ENCODE measurements around the gene USP6NL. TPM values are rescaled to one million over a fixed set of nuclear protein-coding genes. Genes with fewer than 3 reads are reported as not detected.

Gene USP6NL
- total and polyA plus RNA-seq, 2 of the 8 experiments (the other 6 are each of a cell fraction or from before 2014, with no cell fraction given): 10.9 to 28.8 TPM

DNA sequence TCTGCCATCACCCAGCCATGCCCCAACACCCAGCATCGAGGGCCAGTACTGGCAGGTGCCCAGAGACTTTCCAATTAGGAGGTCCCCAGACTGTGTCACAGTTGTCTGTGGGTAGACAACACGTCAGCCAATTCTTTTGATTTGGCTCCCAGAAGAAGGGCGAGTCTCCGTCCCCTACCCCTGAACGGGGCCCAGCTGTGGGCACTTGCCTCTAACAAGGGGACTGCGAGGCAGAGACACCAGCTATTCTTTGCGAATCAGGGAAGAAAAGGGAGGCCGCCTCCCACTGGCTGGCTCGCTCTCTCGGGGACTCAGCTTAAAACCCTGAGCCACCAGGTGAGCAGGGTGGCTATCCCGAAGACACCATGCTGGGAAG lies 167.3 kb downstream of the USP6NL start:
- Histone ChIP-seq H4K91ac (replicated peaks; ENCODE audit: insufficient read length, low read length) (peak overlapping the region; percentile 15), H4K20me1 (replicated peaks in 1 of 2; ENCODE audit: control insufficient read depth in 1 of 2, insufficient read depth in 2 of 2, low read length in 2 of 2) (no peaks in the 10 kb centered on the region), H3K27ac (ENCODE audit: low read depth, low read length) (no peak overlapping the region), H3K4ac (replicated peaks; ENCODE audit: insufficient read length, low read depth, low read length) (peak overlapping the region; percentile 12), H3K9me3 (ENCODE audit: insufficient read depth in 2 of 2, low read depth in 1 of 2, low read length in 1 of 2) (no peaks in the 10 kb centered on the region), H3K14ac (ENCODE audit: insufficient read length) (no peak overlapping the region), H3K4me3 (ENCODE audit: extremely low read depth in 1 of 4, insufficient read depth in 2 of 4, low read depth in 3 of 4, low read length in 4 of 4) (no peak overlapping the region), H3K18ac (ENCODE audit: extremely low read depth, low read length) (no peak overlapping the region), H2BK12ac (ENCODE audit: low read depth, low read length) (no peak overlapping the region), H2BK5ac (ENCODE audit: low read depth, low read length) (no peak overlapping the region), H3K9ac (replicated peaks in 1 of 4; ENCODE audit: extremely low read depth in 1 of 4, low read depth in 3 of 4, low read length in 3 of 4) (no peak overlapping the region), H3K23me2 (ENCODE audit: low read depth, low read length) (peaks cover under 1% of the 10 kb centered on the region; the same call in 1 of the 2 replicates), H2AK5ac (ENCODE audit: low read depth, low read length) (no peak overlapping the region), H4K5ac (ENCODE audit: insufficient read length, low read depth, low read length) (no peak overlapping the region), H2BK20ac (ENCODE audit: low read length) (no peak overlapping the region), H3K4me2 (ENCODE audit: insufficient read depth in 1 of 2, low read depth in 2 of 2, low read length in 2 of 2) (no peak overlapping the region), H2BK120ac (replicated peaks; ENCODE audit: low read depth, low read length) (no peak overlapping the region), H3K79me1 (ENCODE audit: low read depth, low read length) (no peaks in the 10 kb centered on the region), H3K27me3 (replicated peaks in 1 of 4; ENCODE audit: control insufficient read depth in 3 of 4, extremely low read depth in 1 of 4, insufficient read depth in 3 of 4, low read length in 3 of 4) (0 out of 7 replicates have a peak, but pooled peaks cover 0 to 2% (median 0%) of the 10 kb centered on the region in 4 experiments), H3K36me3 (ENCODE audit: control insufficient read depth in 2 of 4, insufficient read depth in 4 of 4, low read length in 3 of 4) (no peaks in the 10 kb centered on the region), H4K8ac (ENCODE audit: extremely low read depth, insufficient read depth, low read length) (no peak overlapping the region), H3K79me2 (ENCODE audit: control insufficient read depth in 1 of 2, insufficient read depth in 2 of 2, low read length in 2 of 2) (no peaks in the 10 kb centered on the region), H3K56ac (replicated peaks; ENCODE audit: insufficient read length, low read depth, low read length) (no peak overlapping the region), H2BK15ac (ENCODE audit: low read length) (no peak overlapping the region), H3K23ac (ENCODE audit: insufficient read length) (no peak overlapping the region), H3K4me1 (replicated peaks in 1 of 4; ENCODE audit: control insufficient read depth in 3 of 4, insufficient read depth in 4 of 4, low read length in 3 of 4) (peaks cover 0 to 15% (median 6%) of the 10 kb centered on the region in 4 experiments; a peak in 4 of 7 replicates), H2AFZ (ENCODE audit: low read length) (no peak overlapping the region; the same call in 1 of the 2 replicates)
- ChIA-PET CTCF (ENCODE audit: partially characterized antibody) (interaction anchor here (0.7 to 1.9 kb wide), 5 partner anchors 11 to 29 kb away, joined by 3 to 6 read pairs (median 4); no protein-coding TSS in a partner anchor), POLR2A (ENCODE audit: partially characterized antibody) (interaction anchor here (1.2 kb wide), 1 partner anchor 11 kb away, joined by 3 read pairs; no protein-coding TSS in a partner anchor)
- no peak for FAIRE-seq
- WGBS, 2 experiments (ENCODE audit: extremely low coverage in 1 of 2, insufficient coverage in 1 of 2, insufficient read length in 1 of 2, insufficient replicate concordance in 2 of 2, low coverage in 1 of 2, low lambda C conversion rate in 2 of 2, missing lambda C conversion rate in 1 of 2): 91% methylated on average over 9 of the region's 11 CpGs; no CpG with 5 or more reads in 1 of the 2 experiments
- peak in 1 of 2 experiments; percentile 45 for DNase-seq (ENCODE audit: low read depth in 1 of 2, low spot score in 2 of 2)
- no peak for TF ChIP-seq RBBP5 (IDR thresholded peaks at IDR 0.05; ENCODE audit: borderline replicate concordance, low read depth, low read length)
- no peak for TF ChIP-seq KDM5A (IDR thresholded peaks at IDR 0.05; ENCODE audit: low read length)
- TF ChIP-seq SP2 (IDR thresholded peaks at IDR 0.05; ENCODE audit: low read length): no peak
- TF ChIP-seq TBP (IDR thresholded peaks at IDR 0.05; ENCODE audit: low read depth, low read length): no peak
- no peak for TF ChIP-seq CREB1 (IDR thresholded peaks at IDR 0.05)
